GM21515 (cell line): ENCODE results near the gene RGL2.
"Not testable (repeated sequence)": the region's sequence is repeated elsewhere in the genome, so short reads cannot be mapped to it uniquely, and the experiment has no call there.

Experiments
- ATAC-seq: cut with Tn5 transposase; IDR thresholded peaks from one replicate; pipeline ENCODE4 v1.9.1; 2021; ENCODE audit not compliant: unreplicated experiment

The RGL2 gene

GRCh38 chr6:33294086-33294823 is 4.5 kb downstream of the RGL2 start:
- no peak for ATAC-seq

DNA sequence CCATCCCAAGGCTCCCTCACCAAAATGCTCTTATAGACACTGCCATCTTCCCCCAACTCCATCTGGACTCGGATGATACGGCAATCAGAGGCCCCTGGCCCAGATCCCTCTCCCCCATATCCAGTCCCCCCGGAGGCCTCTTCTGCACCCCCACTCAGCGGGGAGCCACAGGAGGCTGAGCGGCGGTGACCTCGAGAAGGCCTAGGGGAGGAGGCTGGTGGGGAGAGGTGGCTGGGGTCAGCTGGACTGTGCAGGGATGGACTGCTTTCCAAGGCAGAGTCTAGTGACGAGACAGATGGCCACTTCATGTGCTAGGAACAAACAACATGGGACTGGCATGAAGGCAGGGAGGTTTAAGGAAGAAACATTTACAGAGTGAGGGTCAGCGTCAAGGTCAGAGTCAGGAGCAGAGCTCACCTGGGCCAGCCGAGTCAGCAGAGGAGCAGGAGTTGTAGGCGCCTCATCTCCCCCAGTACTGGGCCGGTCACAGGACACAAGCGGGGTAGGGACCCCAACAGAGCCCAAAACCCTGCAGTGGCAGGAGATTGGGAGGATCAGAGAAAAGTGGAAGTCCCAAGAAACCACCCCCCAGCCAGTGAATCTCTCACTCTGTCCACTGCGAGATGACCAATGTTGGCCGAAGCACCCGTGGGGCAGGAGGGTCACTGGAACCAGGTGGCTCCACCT is 5.6 kb downstream of the RGL2 start:
- ATAC-seq: no peak

DNA sequence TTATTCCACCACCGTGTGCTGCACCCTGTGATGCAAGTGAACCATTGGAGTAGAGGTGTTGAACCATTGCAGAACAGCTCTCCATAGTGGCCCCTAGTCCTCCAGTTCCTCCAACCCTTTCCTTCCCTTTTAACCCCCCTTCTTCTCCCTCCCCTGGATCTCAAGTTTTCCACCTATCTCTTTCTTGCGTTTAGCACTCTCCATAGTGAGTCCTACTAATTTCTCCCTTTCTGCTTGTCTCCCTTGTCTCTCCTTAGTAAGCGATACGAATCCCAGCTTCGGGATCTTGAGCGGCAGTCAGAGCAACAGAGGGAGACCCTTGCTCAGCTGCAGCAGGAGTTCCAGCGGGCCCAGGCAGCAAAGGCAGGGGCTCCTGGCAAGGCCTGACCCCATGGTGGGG is 8.3 kb downstream of the RGL2 start:
- ATAC-seq: no peak

- peak; percentile 14 for ATAC-seq
Measured at GRCh38 chr6:33289784-33290315, 8.9 kb downstream of the RGL2 start.

DNA sequence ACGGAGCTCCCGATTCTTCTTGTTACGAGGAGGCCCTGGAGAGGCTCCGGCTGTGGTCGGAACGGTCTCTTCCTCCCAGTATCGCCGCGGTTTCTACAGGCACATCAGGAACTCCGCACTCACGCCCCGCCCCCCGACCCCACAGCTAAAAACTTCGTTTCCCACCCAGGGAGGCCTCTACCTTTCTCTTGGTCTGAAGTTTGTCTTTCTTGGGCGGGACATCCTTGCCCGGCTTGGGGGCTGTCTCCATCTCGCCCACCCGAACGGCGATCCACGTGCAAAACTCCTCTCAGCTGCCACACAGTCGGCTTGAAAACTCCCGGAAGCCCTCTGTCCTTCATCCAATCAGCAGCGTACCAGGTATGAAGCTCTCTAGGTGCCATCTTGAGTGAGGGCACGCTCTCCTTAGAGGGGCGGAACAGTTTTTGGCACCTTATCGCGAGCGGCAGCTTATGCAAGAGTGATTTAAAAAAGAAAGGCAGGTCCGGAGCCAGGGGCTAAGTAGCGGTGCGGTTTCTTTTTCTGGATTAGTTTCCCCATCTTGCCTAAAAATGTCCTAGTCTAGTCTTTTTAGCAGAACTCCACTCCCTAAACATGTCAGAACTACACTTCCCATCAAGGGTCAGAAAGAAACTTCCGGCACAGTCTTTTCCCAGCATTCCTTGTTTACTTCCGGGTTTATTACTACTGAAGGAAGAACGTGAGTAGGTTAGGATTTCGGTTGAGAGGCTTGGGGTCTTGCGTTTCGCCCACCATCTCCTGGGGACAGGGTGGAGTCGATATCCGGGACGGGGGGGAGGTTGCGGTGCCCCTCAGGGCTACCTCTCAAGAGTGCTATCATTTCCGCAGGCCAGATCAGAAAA is 9.6 kb downstream of the RGL2 start, which contains the start of the genes PFDN6 and WDR46:
PFDN6 (plus strand) TSS at position 681 of the 863 bp plus-strand sequence. CDS start 256 bp downstream, outside the sequence.
WDR46 (minus strand) TSS at position 319 of the 863 bp plus-strand sequence; CDS start at position 250, 69 bp downstream.
- ATAC-seq: peak; percentile 72

DNA sequence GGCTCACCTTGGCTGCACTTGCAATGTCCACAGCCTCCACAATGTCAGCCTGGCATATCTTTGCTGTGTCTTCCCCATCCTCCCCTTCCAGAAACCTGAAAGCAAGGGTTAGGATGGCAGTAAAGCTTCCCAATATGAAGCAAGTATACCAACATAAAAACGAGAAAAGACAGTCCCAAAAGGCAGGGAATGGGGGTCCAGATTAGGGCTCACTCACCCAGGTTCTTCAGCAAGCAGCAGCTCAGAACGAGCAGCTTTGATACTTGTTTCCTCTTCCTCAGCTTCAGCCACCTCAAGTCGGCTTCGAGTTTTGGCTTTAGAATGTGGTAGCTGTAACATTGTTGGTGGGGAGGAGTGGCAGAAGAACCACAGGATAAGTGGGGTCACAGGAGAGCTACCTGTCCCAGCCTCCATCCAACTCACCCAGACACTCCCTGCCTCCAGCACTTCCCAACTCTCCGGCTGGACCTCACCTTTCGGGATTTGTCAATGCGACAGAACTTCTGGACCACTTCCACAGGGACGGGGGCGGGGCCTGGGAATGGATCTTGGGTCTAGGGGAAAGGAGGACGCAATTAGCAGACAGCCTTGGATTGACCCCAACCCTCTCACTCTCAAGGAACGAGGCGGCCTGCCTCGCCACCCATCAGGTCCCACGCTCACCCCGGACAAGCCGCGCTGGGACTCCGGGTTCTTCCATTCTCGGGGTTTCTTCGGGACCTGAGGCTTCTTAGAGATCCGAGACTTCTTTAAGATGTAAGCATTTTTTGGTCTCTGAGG is 10.4 kb downstream of the RGL2 start:
- ATAC-seq: no peak

- no peak for ATAC-seq
Measured at GRCh38 chr6:33286946-33287914, 11.5 kb downstream of the RGL2 start.

DNA sequence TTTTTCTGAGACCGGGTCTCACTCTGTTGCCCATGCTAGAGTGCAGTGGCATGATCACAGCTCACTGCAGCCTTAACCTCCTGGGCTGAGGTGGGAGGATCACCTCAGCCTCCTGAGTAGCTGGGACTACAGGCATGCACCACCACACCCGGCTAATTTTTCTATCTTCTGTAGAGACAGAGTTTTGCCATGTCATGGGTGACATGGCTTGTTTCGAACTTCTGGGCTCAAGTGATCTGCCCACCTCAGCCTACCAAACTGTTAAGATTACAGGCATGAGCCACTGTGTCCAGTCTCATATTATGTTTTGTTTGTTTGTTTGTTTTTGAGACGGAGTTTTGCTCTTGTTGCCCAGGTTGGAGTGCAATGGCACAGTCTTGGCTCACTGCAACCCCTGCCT is 13.5 kb downstream of the RGL2 start:
- not testable (repeated sequence) for ATAC-seq

DNA sequence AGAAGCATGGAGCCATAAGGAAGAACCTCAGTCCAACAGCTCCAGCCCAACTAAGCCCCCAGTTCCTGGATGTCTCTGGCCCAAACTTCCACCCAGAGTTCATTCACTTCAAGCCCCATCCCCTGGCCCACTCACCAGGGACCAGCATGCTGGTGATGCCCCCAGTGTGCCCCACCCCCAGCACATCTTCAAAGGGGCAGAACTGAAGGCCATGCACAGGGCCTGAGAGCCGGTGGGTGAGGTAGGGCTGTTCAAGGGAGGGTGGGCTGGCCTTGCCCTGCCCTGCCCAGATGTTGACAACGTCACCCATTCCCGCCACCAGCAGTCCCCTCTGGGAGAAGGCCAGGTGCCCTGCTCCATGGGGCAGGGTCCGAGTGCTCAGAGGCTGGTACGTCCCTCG is 18.2 kb downstream of the RGL2 start:
- ATAC-seq: no peak

GRCh38 chr6:33279971-33280511 is 18.7 kb downstream of the RGL2 start:
- ATAC-seq: no peak

- ATAC-seq: no peak
Measured at GRCh38 chr6:33279257-33279695, 19.5 kb downstream of the RGL2 start.

DNA sequence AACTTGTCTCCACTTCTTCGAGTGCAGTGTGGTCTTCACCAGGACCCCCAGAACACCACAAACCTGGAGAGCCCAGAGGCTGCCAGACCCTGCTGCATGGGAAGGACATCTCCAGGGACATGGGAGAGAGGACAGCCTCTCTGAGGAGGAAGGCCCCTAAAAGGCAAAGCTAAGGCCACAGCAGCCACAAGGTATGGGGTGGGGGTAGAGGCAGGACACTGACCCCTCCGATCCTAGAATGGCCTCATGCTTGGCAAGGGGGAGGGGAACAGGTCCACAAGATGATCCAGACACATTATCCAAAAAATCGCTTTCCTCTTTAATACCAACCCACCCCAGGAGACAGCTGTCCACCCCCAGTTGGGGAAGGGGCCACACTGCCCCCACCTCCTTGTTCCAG is 19.9 kb downstream of the RGL2 start:
- no peak for ATAC-seq

DNA sequence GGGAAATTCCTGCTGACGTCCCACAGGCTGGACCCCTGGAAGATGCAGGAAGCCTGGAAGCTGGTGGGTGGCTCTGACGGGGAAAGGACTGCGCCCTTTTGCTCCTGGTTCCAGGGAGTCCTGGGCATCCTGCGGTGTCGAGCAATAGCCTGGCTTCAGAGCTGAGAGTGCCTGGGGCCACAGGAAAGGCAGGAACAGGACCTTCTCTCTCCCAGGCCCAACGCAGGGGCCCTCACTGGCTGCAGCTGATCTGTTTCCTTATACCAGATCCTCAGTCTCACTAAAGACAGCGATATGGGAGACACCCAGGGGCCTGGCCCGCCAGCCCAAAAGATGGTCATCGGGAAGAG is 20.4 kb downstream of the RGL2 start:
- no peak for ATAC-seq

DNA sequence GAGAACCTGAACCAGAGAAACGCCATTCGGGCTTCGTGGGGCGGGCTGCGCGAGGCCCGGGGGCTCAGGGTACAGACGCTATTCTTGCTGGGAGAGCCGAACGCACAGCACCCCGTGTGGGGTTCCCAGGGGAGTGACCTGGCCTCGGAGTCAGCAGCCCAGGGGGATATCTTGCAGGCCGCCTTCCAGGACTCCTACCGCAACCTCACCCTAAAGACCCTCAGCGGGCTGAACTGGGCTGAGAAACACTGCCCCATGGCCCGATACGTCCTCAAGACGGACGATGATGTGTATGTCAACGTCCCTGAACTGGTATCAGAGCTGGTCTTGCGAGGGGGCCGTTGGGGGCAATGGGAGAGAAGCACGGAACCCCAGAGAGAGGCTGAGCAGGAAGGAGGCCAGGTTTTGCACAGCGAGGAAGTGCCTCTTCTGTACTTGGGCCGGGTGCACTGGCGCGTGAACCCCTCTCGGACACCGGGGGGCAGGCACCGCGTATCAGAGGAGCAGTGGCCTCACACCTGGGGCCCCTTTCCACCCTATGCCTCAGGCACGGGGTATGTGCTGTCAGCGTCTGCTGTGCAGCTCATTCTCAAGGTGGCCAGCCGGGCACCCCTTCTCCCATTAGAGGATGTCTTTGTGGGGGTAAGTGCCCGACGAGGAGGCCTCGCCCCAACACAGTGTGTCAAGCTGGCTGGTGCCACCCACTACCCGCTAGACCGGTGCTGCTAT is 20.9 kb downstream of the RGL2 start:
- ATAC-seq: no peak

- ATAC-seq: peak; percentile 43
Measured at GRCh38 chr6:33276864-33277662, 21.7 kb downstream of the RGL2 start, which contains the start of gene B3GALT4. TSS of gene B3GALT4 (plus strand) at chr6:33277123. CDS start at chr6:33277420, 297 bp downstream.

GRCh38 chr6:33276581-33276863 is 22.2 kb downstream of the RGL2 start:
- no peak for ATAC-seq

GRCh38 chr6:33275795-33276580 is 22.8 kb downstream of the RGL2 start:
- ATAC-seq: not testable (repeated sequence)
